ENCODE measurements around the gene ILK. TPM values are rescaled to one million over a fixed set of nuclear protein-coding genes. Genes with fewer than 3 reads are reported as not detected.

Gene ILK
- polyA plus RNA-seq, 1 donor, result 145 TPM

DNA sequence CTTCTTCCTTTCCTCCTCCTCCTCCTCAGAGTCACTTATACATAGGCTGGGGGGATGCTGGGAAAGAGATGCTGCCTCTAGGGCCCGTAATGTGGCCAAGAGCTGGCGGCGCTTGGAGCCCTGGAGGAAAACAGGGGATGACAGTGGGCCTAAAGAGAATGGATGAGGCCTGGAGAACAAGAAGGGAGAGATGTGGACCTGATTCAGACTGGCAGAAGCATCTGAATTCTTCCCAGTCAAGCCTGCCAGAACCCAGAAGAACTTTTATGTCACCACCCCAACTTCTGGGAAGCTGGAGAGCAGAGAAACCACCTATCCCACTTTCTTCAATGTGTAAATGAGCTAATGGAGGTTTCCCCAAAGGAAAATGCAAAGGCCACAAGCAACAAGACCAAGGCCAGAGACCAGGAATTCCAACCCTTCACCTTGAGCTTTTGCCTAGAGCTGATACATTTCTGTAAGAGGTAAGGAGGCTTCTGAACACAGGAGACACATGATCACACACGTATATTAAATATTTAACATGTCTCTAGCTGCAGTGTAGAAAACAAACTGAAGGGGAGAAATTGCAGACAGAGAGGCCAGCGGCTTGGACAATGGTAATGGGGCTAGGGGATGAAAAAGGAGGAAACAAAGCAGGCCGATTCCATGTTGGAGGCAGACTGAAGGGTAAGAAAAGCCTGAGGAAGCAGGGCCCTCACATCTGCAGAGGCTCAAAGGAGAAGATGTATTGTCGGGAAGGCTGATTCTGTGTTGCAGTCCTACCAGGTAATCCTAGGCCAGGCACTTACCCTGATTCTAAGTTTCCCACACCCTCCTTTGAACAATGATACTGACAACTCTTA is 1.3 kb upstream of the ILK start:
- no peak for DNase-seq

DNA sequence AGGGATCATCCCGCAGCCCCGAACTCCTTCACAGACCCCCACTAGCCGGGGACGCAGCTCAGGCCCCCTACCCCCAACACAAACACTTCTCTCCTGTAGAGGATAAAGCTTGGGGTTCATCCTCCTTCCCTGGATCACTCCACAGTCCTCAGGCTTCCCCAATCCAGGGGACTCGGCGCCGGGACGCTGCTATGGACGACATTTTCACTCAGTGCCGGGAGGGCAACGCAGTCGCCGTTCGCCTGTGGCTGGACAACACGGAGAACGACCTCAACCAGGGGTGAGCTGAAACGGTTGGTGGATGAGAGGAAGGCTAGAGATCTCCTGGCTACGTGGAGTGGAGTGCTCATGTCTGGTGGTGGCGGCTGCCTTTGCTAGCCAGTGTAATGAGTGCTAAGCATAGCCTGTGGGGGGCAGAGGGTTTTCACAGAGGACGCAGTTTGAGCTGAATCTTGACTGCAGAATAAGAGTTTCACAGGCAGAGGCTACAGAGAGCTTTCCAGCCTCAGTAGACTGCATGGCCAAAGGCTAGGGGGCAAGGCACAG is 580 bp downstream of the ILK start:
- peak; percentile 72 for DNase-seq

GRCh38 chr11:6604790-6605189 is 1.2 kb downstream of the ILK start:
- no peak for DNase-seq

- DNase-seq, result peak; percentile 94
Observed at GRCh38 chr11:6606471-6607189, 3.1 kb downstream of the ILK start.

DNA sequence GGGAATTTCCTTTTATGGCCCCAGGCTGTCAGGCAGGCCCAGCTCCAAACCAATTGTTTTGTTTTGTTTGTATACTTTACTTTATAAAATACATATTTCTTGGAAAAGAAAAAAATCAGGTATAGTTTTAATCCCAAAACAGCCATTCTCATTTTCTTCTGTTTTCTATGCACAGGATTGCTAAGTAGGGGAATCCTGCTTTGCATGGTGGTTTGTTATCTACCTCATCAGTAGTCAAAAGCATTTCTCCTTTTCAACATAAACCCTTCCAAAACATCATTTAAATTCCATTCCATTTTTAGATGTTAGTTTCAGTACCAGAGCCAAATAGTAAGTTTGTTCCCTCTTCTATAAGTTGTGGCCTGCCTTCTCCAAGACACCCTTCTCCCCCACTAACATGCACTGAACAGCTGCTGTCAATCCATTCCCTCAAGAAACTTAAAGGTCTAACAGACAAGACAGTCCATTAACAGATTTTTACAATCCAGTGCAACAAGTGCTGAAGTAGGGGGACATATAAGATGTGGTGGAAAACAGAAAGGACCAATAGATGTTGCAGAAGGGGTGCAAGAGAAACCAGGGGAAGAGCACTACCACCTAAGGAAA is 3.7 kb downstream of the ILK start:
- DNase-seq, result no peak

DNA sequence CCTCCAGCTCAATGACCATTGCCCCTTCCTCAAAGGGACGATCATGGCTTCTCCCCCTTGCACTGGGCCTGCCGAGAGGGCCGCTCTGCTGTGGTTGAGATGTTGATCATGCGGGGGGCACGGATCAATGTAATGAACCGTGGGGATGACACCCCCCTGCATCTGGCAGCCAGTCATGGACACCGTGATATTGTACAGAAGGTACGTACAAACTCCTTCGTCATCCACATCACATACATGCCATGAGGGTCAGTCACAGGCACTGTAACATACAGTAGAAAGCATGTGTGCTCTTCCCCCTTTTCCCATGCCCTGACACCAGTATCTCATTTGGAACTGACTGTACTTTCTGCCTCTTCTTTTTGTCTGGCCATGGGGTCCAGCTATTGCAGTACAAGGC is 4.4 kb downstream of the ILK start:
- no peak for DNase-seq

DNA sequence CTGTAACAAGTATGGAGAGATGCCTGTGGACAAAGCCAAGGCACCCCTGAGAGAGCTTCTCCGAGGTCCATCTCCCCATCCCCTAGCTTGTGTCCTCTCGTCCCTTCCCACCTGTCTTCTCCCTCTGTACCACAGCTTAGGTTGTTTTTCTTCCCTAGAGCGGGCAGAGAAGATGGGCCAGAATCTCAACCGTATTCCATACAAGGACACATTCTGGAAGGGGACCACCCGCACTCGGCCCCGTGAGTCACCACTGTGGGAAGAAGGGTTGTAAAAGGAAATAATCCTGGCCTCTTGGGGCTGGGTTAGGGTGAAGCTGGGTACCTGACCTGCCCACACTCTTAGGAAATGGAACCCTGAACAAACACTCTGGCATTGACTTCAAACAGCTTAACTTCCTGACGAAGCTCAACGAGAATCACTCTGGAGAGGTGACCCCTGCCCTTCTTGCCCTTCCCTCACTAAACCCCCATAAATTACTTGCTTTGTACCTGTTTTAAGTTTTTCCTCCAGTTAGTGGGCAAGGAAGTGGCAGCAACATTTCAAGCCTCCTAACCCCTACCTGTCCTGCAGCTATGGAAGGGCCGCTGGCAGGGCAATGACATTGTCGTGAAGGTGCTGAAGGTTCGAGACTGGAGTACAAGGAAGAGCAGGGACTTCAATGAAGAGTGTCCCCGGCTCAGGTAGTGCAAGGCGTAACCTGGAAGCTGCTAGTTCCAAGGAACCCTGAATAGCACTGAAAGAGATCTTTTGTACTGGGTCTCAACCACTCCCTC is 5.3 kb downstream of the ILK start:
- DNase-seq, result no peak

DNA sequence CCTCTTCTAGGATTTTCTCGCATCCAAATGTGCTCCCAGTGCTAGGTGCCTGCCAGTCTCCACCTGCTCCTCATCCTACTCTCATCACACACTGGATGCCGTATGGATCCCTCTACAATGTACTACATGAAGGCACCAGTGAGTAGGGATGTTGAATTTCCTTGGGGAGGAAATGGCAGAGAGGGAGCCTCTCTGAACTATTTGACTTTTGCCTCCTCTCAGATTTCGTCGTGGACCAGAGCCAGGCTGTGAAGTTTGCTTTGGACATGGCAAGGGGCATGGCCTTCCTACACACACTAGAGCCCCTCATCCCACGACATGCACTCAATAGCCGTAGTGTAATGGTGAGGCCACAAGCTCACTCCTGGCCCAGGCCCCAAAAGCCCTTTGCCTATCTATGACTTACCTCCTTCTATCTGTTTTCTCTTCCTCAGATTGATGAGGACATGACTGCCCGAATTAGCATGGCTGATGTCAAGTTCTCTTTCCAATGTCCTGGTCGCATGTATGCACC is 6.0 kb downstream of the ILK start:
- no peak for DNase-seq

DNA sequence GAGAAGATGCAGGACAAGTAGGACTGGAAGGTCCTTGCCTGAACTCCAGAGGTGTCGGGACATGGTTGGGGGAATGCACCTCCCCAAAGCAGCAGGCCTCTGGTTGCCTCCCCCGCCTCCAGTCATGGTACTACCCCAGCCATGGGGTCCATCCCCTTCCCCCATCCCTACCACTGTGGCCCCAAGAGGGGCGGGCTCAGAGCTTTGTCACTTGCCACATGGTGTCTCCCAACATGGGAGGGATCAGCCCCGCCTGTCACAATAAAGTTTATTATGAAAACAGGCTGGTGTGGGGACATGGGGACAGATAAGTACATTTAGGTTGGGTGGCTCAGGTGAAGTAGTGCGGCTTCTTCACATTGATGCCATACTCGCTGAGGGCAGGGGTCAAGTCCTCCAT is 7.0 kb downstream of the ILK start:
- no peak for DNase-seq

DNA sequence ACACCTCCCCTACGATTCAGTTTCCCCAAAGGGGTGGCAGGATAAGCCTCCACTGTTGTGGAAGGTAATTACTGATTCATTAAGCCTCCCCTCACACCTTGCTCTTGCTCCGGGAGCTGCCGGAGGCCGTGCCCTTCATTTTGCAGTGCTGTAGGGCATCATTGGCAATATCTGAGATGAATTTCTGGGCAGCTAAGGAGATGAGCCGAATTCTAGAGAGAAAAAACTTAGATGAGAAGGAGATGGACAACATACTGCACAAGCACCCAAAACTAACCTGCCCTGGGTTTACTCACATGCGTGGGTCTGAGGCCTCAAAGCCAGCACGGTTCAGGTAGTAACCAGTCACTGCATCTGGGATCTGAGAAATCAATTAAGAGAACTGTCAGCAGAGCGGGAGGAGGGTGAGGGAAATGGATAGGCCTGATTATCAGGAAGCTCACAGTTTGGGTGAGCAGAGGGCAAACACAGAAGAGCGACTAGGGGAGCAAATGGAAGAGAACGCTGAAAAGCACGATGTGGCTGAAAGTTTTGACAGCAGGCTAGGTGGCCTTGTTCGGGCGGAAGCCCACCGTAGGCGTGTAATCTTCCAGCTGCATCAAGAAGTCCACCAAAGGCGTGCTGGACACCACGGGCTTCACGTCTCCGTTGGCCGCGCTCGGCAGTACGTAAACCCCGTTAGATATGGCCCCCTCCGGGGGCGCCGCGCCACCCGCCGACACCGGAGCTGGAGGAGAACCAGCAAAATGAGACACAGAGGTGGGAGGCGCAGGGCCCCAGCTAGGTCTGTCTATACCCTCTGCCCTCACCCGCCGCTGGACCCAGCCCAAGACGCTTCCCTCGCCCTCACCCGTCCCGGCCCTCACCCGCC is 7.8 kb downstream of the ILK start:
- DNase-seq, result no peak

DNA sequence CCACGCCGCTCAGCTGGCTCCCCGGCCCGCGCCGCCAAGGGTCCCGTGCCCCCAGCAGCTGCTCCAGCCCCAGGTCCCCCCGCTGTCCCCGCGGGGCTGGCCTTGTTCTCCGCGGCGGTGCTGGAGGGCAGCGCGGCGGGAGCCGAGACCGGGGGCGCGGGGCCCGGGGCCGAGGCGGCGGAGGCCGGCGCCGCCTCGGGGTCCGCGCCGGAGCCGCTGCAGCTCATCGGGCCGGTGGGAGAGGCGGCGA is 8.3 kb downstream of the ILK start:
- no peak for DNase-seq

GRCh38 chr11:6612213-6613041 is 8.9 kb downstream of the ILK start, which contains the start of gene TAF10:
Gene TAF10, minus strand, starts transcription at chr11:6612216. Its CDS starts 27 bp downstream, at chr11:6612189.
- peak; percentile 92 for DNase-seq

GRCh38 chr11:6613496-6613895 is 9.9 kb downstream of the ILK start:
- no peak for DNase-seq

DNA sequence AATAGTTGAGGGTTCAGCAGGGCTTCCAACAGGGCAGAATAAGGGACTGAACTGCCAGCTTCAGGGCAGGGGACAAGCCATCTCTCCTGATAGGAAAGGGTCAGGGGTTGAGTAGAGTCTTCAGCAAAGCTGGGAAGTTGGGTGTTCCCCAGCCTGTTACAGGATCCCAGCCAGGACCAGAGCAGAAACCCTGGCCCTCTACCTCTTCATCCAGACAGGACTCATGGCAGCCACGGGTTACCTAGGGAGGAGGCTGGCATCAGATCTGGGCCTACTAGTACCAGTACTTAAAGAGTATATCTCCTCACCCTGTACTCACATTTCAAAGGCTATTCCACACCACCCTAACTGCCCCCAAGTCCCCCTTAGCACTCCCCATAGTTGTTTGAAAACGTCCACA is 10.9 kb downstream of the ILK start:
- no peak for DNase-seq

- no peak for DNase-seq
Observed at GRCh38 chr11:6615046-6615445, 11.5 kb downstream of the ILK start.

DNA sequence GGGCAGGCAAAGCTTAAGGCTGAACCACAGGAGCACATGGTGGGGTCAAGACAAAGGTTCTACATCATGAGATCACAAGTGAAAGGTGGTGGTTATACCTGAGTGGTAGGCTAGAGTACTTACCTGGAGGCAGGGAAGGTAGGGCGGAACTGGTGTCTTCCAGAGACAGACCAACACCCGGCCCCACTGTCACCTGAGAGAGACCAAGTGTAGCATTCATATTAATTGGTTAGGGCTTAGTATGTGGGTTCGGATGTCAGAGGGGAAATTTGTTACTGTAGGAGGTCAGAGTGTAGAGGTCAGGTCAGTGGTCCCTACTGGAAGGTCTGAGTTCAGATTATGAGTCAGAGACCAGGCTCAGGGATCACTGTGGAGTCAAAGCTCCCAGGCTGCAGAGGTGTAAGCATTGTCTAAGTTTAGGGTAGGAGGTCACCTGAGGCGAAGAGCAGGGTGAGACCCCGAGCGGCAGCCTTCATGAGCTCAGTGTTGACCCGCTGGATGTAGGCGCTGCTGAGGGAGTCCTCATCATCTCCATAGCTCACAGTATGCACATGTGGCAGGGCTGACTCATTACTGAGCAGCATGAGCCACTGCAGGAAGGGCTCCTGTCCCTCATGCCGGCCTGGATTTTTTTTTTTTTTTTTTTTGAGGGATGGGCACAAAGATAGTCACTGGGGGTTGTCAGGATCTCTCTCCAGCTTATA is 12.5 kb downstream of the ILK start:
- DNase-seq, result no peak

DNA sequence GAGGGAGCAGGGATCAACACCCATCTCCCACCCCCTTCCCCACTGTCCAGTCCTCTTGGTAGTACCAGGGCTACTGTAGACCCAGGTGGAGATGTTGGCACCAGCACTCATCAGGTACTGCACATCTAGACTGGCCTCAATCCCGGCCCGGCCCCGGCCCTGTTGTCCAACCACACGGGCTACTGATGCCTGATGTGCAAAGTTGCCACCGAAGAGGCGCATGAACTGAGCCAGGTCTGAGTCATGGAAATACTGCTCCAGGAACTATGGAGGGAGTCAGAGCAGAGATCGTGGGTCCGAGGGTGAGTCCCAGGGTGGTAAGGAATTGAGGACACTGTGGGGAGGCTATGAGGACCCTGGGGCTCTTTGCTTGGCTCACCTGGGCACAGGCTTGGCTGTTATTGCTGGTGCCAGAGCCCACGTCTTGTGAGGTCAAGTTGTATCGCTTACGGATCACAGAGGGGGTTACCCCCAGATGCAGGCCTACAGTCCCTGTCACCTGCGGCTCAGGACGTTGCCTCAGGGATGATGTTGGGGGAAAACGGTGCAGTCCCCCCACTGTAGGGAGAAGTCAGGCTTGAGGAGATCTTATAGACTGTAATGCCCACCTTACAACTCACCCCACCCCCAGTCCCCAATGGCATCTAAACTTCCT is 13.1 kb downstream of the ILK start:
- no peak for DNase-seq

- DNase-seq, result no peak
Observed at GRCh38 chr11:6617315-6617781, 13.8 kb downstream of the ILK start.

Measured in left kidney (tissue), 2 donors.